Kidney capillary endothelial cell (primary cell): ENCODE data around the gene KIF5A.

Experiments
- DNase-seq: peaks from one replicate; pipeline ENCODE4 v3.0.0-alpha.2; 2018; ENCODE audit warnings: low spot score

Gene KIF5A

DNA sequence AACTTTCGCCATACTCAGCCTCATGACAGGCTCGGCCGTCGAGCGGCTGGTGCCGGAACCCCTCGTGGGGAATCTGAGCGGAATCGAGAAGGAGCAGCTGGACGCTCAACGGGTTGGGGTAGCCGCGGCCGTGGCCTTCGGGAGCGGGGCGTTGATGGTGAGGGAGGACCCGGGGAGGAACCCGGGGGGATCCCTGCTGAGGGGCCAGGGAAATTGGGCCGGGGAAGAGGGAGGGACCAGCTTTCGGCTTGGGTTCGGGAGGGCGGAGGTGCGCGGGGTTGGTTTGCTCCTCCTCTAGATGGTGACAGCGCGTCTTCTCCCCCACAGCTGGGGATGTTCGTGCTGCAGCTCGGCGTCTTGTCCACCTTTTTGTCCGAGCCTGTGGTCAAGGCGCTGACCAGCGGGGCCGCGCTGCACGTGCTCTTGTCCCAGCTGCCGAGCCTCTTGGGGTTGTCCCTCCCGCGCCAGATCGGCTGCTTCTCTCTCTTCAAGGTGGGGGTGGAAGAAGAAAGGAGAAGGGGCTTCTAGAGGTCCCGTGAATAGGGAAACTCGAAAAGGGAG lies 71.2 kb downstream of the KIF5A start:
- DNase-seq = no peak

DNA sequence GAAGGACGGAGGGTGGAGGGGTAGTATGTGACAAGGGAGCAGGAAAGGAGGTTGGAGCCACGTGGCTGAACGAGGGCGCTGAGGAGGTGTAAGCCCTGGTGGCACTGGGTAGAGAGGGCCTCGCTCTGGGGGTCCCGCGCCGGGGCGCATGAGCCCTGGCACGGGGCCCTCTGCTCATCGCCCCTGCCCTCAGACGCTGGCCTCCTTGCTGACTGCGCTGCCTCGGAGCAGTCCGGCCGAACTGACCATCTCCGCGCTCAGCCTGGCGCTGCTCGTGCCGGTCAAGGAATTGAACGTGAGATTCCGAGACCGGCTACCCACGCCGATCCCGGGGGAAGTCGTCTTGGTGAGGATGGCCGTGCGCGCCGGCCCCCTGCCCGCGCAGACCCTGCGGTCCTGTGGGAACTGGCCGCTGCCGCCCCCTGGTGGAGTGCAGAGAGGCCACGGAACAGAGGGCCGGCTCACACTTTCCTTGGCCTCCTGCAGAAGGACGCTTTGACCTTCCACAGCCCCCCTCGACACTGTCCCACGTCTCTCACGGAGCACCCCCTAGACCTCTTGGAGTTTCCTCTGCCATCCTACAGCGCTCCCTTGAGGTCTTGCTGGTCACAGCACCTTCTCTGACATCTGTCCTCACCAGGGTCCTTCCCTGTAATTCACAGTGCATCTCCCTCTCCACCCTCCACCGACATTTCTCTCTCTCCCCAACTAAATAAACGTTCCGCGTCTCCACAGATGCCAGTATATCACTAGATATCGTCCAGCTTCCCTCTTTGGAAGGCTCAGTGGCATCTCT lies 71.9 kb downstream of the KIF5A start:
- DNase-seq = no peak

DNA sequence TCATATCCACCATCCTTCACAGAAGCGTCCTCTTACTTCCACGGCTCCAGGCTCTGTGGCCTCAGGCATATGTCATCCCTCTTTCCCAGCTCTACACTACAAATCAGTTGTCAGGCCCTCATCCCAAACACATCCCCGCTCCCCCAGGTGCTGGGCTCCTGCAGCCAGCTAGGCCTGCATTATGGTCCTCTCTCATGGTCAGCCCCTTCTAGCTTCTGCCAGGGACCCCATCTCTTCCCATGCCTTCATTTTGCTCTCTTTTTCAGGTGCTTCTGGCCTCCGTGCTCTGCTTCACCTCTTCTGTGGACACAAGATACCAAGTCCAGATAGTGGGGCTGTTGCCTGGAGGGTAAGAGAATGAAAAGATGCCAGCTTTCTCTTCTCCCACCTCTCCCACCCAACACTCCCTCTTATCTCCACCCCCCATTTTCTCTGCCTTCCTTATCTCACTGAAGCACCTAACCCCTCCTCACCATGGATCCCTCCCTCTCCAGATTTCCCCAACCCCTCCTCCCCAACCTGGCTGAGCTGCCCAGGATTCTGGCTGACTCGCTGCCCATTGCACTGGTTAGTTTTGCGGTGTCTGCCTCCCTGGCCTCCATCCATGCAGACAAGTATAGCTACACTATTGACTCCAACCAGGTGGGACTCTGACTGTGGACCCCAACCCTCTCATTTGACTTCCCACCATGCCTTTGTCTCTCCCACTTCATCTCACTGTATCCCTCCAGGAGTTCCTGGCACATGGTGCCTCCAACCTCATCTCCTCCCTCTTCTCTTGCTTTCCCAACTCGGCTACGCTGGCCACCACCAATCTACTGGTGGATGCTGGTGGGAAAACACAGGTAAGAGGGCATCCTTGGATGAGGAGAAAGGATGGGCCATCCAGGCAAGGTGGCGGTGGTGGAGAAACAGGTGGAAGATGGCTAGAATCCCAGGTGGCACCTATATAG lies 72.7 kb downstream of the KIF5A start:
- DNase-seq = no peak

DNA sequence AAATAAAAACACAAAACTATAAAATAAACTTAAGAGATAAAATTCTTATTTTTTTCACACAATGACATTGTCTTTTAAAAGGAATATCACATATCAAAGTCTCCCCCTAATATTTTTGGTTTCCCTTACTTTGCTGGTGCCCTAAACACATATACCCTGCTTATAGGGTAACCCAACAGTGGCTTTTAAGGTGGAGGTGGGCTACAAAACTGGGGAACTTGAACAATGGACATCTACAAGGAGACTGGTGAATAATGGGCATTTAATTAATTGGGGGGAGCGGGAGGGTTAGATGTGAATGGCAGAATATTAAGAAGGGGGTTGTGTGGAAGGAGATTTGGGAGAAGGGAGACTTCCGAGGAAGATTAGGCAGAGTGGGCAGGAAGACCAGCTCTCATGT lies 73.5 kb downstream of the KIF5A start:
- no peak for DNase-seq

DNA sequence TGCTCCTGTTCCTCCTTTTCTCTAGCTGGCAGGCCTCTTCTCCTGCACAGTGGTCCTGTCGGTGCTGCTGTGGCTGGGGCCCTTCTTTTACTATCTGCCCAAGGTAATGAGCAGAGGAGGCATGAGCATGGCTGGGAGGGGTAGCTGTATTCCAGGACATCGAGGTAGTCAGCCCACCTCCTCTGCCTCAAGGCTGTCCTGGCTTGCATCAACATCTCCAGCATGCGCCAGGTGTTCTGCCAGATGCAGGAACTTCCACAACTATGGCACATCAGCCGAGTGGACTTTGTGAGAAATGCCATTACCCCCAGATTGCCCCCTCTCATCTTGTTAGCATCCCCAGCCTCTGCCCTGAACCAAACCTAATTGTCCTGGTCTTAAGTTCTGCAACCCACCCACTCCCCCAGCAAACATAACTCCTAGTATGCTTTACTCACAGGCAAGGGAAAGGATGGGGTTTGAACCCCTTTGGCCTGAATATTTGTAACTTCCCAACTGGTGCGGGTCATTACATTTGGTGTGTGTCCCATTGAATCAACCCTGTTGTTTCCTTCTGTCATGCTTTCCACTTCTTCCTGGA lies 74.1 kb downstream of the KIF5A start:
- DNase-seq = no peak

DNA sequence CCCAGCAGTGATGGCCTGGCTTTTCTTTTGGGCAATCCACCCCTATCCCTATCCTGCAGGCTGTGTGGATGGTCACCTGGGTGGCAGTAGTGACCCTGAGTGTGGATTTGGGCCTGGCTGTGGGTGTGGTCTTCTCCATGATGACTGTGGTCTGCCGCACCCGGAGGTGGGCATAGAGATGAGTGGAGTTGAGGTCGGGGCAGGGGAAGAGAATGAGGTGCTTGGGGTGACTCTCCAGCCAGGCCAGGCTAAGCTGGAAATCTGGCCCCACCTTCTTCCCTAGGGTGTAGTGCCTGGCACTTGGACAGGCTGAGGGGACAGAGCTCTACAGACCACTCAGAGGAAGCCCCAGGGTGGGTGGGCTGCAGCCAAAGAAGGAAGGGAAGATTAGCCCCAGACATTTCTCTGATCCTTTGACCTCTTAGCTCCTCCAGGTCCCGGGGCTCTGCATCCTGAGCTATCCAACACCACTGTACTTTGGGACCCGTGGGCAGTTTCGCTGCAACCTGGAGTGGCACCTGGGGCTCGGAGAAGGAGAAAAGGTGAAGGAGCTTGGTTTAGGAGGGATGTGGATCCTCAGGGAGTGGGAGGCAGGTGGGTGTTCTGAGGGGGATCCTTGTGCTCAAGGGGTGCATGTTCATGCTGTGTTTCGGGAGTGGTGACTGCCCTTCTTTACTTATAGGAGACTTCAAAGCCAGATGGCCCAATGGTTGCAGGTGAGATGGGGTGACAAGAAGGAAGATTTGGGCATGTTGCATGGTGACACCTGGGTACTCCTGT lies 74.8 kb downstream of the KIF5A start:
- DNase-seq = no peak

DNA sequence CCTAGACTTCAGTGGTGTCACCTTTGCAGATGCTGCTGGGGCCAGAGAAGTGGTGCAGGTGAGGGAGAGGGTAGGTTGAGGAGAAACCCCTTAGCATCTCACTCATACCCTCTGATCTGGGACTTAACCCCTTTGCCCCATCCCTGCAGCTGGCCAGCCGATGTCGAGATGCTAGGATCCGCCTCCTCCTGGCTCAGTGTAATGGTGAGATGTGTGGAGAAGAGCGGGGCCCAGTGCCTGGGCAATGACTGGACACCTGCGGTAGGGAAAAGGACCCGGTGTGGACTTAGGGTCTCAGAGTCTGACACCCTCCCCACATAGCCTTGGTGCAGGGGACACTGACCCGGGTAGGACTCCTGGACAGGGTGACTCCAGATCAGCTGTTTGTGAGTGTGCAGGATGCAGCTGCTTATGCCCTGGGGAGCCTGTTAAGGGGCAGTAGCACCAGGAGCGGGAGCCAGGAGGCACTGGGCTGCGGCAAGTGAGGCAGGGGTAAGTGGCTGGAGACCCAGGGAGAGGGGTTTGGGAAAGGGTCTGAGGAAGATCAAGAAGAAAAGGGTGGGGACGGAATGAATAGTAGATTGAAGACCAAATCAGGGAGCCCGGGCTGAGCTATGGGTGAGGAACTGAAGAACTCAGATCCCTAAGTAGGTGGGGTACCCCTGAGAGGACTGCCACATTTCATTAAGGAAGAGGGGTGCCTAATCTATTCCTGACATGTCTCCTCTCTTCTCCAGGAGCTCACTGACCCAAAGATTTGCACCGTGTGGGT lies 75.6 kb downstream of the KIF5A start:
- DNase-seq = no peak

DNA sequence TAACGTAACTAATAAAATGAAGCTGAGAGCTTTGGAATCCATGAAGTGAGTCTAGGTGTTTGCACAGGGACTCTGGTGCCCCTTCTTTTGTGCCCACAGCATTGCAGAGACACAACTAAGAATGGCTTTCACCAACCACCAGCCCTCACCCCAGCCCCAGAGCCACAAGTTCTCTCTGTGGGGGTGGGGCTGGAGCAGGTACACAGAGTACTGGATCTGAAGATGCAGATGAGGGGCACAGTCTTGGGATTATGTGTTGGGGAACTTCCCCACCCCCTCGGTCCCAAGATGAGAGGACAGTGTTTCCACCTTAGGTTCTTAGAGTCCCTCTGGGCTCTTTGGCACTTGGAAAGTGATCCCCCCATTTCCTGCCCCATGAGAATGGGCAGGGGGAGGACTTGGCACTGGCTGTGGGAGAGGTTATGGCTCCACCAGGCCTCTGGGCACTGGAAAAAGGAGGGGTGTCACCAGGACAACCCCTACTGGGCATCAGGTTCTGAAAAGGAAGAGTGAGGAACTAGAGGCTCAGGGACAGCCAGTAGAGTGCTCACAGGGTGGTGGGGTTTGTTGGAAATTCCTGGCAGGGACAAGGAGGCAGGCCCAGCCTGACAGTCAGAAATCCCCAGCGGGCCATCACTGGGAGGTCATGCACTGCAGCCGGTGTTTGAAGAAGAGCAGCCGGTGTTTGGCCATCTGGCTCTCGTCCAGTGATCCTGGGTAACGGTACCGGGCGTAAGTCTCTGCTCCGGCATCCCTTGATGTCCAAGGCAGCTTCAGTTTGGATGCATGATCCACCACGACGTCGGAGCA lies 76.5 kb downstream of the KIF5A start:
- no peak for DNase-seq

DNA sequence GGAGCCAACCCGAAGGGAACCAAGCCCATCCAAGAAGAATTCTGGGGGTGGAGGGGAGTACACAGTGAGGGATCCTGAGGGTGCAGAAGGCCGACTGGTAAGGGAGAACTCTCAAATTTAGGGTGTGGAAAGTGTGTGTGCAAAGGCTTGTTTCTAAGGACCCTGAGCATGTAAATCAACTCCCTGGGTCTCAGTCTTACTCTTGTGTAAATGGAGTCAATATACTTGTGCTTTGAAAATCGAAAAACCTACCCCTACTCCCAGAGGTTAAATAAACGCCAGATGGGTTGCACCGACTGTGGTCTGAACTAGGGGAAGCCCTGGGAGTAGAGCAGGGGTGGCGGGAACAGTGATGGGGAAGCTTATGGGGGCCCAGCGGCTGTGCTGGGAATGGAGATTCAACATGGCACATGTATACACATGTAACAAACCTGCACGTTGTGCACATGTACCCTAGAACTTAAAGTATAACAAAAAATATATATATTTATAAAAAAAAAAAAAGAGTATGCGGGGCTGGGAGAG lies 77.1 kb downstream of the KIF5A start:
- no peak for DNase-seq

DNA sequence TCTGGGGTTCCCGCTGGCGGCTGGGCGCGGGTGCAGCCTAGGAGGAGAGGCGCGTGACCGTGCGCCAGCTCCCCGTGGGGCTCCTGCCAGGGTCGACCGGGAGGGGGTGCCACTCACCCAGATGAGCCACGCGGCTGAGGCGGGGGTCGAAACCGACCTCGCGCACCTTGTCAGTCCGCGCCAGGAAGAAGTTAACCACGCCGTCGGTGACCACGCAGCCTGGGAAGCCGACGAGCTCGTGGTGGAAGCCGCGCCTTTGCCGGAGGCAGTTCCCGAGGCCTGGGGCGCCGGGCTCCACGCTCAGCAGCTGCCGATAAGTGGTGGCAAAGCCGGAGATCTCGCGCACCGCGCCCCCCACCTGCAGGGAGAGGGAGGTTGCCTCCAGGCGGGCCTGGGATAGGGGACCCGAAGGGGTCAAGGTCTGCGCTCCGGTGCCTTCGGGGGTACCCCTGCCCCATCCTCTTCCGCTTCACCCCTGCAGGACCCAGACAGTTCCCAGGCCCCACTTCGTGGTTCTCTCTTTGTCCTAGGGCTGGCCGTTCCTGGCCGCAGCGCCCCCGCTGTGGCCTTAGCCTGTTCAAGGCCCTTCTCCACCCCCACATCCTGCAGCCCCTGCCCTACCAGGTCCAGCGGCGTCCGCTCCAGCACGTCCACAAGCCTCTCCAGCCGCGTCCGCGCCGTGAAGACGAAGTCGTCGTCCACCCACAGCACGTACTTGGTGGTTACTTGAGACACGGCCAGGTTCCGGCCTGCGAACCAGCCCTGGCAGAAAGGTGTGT lies 77.8 kb downstream of the KIF5A start:
- DNase-seq = no peak

DNA sequence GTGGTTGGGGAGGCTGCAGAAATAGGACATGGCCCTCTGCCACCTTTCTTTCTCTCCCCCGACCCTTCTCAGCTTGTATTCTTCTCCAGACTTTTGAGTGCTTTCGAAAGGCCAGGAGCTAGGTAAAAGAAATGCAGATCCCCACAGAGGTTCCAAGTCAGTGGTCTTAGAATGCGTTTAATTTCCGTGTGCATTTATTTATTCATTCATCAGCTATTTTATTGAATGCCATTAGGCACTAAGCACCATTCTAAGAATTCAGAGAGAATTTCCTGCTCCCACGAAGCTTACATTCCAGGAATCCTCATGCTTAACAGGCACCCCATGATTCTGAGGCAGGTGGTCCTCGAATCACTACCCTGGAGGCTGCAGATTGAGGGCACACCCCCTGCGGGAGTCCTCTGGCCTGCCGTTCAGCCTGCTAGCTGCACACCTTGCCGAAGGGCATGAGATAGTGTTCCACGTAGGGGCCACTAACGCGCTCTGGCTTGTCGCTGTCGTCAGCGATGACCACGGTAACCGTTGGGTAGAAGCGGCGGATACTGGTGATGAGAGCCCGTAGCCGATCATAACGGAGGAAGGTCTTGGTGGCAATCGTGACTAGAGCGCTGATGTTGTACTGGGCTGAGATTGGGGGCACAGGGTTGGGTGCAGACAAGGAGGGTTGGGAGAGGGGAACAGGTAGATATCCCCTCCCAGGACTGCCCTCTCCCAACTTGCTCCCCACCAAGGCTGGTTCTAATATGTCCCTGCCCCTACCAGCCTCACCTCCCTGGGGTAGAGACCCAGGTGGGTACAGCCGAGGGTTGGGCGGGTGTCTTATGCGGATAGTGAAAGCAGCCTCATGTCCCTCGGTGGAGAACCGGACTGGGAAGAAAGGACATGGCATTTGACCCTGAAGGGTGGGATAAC lies 78.7 kb downstream of the KIF5A start:
- DNase-seq = no peak

DNA sequence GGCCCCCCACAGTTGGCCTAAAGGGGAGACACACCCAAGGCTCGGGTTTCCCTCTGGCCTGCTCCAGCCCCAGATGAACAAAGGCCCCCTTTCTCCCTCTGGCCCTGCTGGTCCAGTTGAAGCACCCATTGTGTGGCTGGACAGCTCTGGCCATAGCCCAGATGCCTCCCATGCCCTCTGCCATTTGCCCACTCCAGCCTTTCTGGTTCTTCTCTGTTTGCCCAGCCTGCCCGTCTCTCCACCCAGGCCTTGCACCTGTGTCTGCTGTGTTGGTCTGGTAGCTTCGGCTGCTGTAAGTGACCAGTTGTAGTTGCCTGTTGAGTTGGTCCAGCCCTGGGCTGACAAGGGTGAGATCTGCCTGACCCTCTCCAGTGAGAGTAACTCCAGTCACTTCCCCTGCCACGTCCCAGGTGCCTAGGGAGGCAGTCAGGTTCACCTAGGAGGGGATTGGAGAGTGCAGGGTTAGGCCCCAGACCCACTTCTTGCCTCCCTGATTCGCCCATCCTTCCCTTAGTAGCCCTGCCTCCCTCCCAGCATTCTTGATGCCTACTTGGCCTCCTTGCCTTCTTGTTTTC lies 80.1 kb downstream of the KIF5A start:
- no peak for DNase-seq

DNA sequence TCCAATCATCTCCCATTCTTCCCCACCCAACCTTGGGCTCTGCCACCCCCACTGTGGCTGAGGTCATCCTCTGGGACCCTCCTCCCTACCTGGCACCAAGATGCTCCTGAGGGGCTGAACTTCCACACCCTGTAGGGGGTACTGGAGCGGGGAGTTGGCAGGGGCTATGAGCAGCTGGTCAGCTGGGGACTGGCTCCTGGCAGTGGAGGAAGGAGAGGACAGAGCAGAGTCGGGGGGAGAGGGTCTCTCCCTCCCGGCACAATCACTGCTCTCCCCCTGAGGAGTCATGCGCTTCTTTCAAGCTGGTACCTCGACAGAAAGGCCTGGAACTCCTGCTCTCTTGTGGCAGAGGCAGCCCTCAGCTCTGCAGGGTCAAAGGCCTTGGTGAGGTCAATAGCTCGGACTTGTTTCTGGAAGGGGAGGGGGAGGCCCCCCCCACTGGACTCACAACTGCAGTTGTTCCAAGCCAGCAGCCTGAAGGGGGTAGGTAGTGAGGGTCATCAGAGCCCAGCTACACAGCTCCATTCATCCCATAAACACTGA lies 81.1 kb downstream of the KIF5A start:
- no peak for DNase-seq

DNA sequence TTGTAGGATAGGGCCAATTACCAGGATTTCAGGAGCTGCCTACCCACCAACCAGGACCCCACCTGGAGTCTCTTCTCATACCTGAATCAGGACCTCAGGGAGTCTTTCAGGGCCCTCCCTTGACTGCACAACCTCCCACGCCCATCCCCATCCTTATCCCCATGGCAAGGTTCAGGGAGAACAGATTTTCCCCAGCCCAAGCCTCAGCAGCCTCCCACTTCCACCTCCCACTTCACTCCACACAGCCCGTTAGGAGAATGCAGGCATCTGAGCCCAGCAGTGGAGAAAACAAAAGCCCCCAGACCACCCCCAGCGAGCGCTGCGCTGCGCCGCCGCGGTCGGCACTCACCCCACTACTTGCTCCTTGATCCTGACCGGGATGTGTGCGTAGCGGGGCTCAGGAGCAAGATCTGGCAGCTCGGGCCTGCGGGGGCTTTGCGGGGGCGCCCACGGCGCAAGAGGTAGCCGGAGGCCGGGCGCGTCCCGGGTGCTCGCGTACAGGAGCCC lies 81.8 kb downstream of the KIF5A start:
- no peak for DNase-seq

DNA sequence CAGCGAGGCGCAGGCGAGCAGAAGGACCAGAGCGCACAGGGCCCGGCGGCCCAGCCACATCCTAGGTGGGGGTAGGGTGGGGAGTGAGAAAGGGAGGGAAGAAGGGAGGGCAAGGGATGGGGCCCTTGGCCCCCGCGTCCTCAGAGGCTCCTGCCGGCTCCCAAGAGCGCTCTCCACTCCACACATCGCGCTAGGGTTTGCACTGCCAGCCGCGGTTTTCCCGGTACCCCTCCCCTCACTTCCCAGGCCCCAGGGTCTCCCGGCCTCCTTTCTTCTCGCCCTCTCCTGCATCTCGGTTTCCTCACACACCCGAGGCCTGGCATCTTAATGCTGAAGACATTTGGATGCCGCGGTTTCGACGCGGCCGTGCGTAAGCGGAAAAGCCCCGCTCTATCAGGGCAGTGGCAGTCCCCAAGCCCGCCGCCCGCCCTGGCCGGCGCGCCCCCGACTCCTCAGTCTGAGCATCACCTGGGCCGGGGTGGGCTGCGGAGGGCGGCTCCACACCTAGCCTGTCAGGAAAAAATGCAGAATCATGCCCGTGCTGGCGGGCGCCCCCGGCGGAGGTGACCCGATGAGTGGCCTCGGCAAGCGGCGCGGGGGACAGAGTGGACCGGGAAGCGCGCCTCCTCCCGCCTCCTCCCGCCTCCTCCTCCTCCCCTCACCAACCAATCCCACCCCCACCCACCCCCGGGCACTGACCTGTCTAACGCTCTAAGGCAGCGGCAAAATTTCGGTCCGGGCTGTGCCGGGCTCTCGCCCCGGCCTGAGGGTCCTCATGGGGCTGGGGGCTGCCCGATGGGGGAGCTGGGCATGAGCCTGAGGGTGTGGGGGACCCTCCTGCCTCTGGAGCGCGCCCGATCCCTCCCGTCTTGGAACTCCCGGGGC lies 82.5 kb downstream of the KIF5A start:
- no peak for DNase-seq
